Osteoblast (primary cell): Measurements from ENCODE around the gene TRANK1. TPM values are rescaled to one million over a fixed set of nuclear protein-coding genes. Genes with fewer than 3 reads are reported as not detected.
A peak's percentile ranks its signal among the peaks of the same experiment; 100 is the strongest.

Experiments
- DNase-seq: peaks from one replicate; pipeline ENCODE4 v3.0.0; 2011; ENCODE audit warnings: low spot score, mixed read lengths; ENCODE audit not compliant: insufficient read length; ENCODE audit errors: missing footprints
- H2AFZ ChIP-seq: 2 replicates; pipeline ENCODE4 v1.6.0; 2011; ENCODE audit warnings: mild to moderate bottlenecking, low read length
- H3K27ac ChIP-seq: 2 replicates; pipeline ENCODE4 v1.5.1; 2011; ENCODE audit warnings: mild to moderate bottlenecking, low read depth, low read length, moderate library complexity
- H3K27me3 ChIP-seq: 2 replicates; pipeline ENCODE4 v1.6.0; 2012; ENCODE audit warnings: mild to moderate bottlenecking, control low read depth, inconsistent platforms, low read length, moderate library complexity; ENCODE audit not compliant: insufficient read depth
- H3K36me3 ChIP-seq: 2 replicates; pipeline ENCODE4 v1.5.1; 2011; ENCODE audit warnings: mild to moderate bottlenecking, low read length, control low read depth, moderate library complexity; ENCODE audit not compliant: insufficient read depth
- H3K4me1 ChIP-seq: 2 replicates; pipeline ENCODE4 v1.5.1; 2011; ENCODE audit warnings: mild to moderate bottlenecking, low read length, control low read depth, moderate library complexity; ENCODE audit not compliant: insufficient read depth
- H3K4me2 ChIP-seq: 2 replicates; pipeline ENCODE4 v1.6.0; 2011; ENCODE audit warnings: mild to moderate bottlenecking, low read length; ENCODE audit not compliant: insufficient read depth
- H3K4me3 ChIP-seq: fragments of 200-600 bp; sonication (generic); 3 replicates; pipeline ENCODE4 v1.5.1; 2012; ENCODE audit warnings: mild to moderate bottlenecking, low read length, inconsistent platforms; ENCODE audit not compliant: insufficient read depth
- H3K79me2 ChIP-seq: 2 replicates; pipeline ENCODE4 v1.6.0; 2012; ENCODE audit warnings: mild to moderate bottlenecking, low read length, control low read depth, inconsistent platforms; ENCODE audit not compliant: insufficient read depth
- H3K9me3 ChIP-seq: 2 replicates; pipeline ENCODE4 v1.5.1; 2011; ENCODE audit warnings: low read depth, low read length, control low read depth
- H4K20me1 ChIP-seq: 2 replicates; pipeline ENCODE4 v1.6.0; 2012; ENCODE audit warnings: mild to moderate bottlenecking, low read length, control low read depth; ENCODE audit not compliant: insufficient read depth
- CTCF ChIP-seq: IDR thresholded peaks from 2 replicates; pipeline ENCODE4 v1.5.1; 2011; ENCODE audit warnings: mild to moderate bottlenecking, low read depth, low read length, moderate library complexity; ENCODE audit errors: extremely low read depth
- total RNA-seq: library from RNA; depleted of rRNA; stranded (reverse); fragments of >200 nt; gene quantifications from 2 replicates; pipeline ENCODE4 v1.2.3, GENCODE V29; 2012

Gene TRANK1
- total RNA-seq, 1 donor: 30.8 TPM

GRCh38 chr3:36837089-36837488 is 107.8 kb downstream of the TRANK1 start:
- H3K9me3 ChIP-seq: peaks cover 3% of the 10 kb centered on the region
- DNase-seq: no peak
- no peaks in the 10 kb centered on the region for H3K27me3 ChIP-seq
- H3K4me3 ChIP-seq: no peak overlapping the region
- no peaks in the 10 kb centered on the region for H3K4me1 ChIP-seq
- H4K20me1 ChIP-seq: no peaks in the 10 kb centered on the region
- TF ChIP-seq CTCF: peak; percentile 22
- peaks cover 15% of the 10 kb centered on the region for H3K36me3 ChIP-seq
- no peak overlapping the region for H3K27ac ChIP-seq
- no peak overlapping the region for H3K4me2 ChIP-seq
- no peak overlapping the region for H2AFZ ChIP-seq
- H3K79me2 ChIP-seq: no peaks in the 10 kb centered on the region

GRCh38 chr3:36833160-36833814 is 111.6 kb downstream of the TRANK1 start:
- Histone ChIP-seq H3K27ac (no peak overlapping the region), H3K4me3 (no peak overlapping the region), H2AFZ (no peak overlapping the region), H3K27me3 (no peaks in the 10 kb centered on the region), H3K9me3 (no peaks in the 10 kb centered on the region), H3K79me2 (no peaks in the 10 kb centered on the region), H3K36me3 (peaks cover 6% of the 10 kb centered on the region), H4K20me1 (no peaks in the 10 kb centered on the region), H3K4me1 (no peaks in the 10 kb centered on the region), H3K4me2 (no peak overlapping the region)
- no peak for DNase-seq
- TF ChIP-seq CTCF: no peak

GRCh38 chr3:36832406-36832805 is 112.4 kb downstream of the TRANK1 start:
- no peak for DNase-seq

GRCh38 chr3:36827133-36827532 is 117.7 kb downstream of the TRANK1 start:
- Histone ChIP-seq H3K9me3 (no peaks in the 10 kb centered on the region), H3K4me3 (no peak overlapping the region), H2AFZ (no peak overlapping the region), H3K4me1 (no peaks in the 10 kb centered on the region), H3K27ac (no peak overlapping the region), H3K27me3 (no peaks in the 10 kb centered on the region), H4K20me1 (no peaks in the 10 kb centered on the region), H3K79me2 (no peaks in the 10 kb centered on the region), H3K36me3 (peaks cover 3% of the 10 kb centered on the region), H3K4me2 (no peak overlapping the region)
- TF ChIP-seq CTCF: no peak
- no peak for DNase-seq

More at GRCh38 chr3:36832406-36832805, 112.4 kb downstream of the TRANK1 start:
- Histone ChIP-seq H3K9me3 (no peaks in the 10 kb centered on the region), H3K27me3 (no peaks in the 10 kb centered on the region), H2AFZ (no peak overlapping the region), H3K4me1 (no peaks in the 10 kb centered on the region), H3K36me3 (peaks cover 6% of the 10 kb centered on the region), H4K20me1 (no peaks in the 10 kb centered on the region), H3K27ac (no peak overlapping the region), H3K4me3 (no peak overlapping the region), H3K79me2 (no peaks in the 10 kb centered on the region), H3K4me2 (no peak overlapping the region)
- TF ChIP-seq CTCF: no peak
